GM12892 (cell line): ENCODE measurements around the gene CIITA.

Source experiments
- POLR2A ChIP-seq: IDR thresholded peaks from 2 replicates; pipeline ENCODE4 v1.6.1; 2011; ENCODE audit warnings: low read depth, low read length, control low read depth
- POLR2AphosphoS5 ChIP-seq: IDR thresholded peaks from 2 replicates; pipeline ENCODE4 v1.6.1; 2011; ENCODE audit warnings: low read depth, low read length, control low read depth
- TAF1 ChIP-seq: IDR thresholded peaks from 2 replicates; pipeline ENCODE4 v1.6.1; 2011; ENCODE audit warnings: low read depth, mild to moderate bottlenecking, control low read depth, low read length, borderline replicate concordance

DNA sequence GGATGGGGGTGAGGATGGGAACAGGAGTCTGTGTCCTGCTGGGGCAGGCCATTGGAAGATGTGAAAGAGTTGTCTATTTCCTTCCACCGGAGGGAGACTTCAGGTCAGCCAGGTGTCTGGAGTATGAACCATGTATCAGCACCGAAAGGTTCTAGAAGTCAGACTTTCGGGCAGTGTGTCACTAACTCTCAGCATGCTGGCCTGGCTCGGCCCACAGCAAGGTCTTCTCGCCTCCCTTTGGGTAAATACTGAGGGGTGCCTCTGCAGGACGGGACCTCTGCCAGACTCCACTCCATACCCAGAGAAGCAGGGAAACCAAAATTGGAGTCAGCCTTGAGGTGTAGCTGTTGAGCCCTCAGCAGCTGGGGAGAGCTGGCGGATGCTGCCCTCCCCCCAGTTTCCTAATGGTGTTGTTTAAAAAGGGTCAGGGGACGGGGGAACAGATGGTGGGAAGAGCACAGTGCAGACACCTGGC is 507 bp downstream of the CIITA start:
- no peak; the same call in 1 of the 2 replicates for TF ChIP-seq POLR2AphosphoS5
- no peak for TF ChIP-seq TAF1
- TF ChIP-seq POLR2A = peak; percentile 10; the same call in 1 of the 2 replicates
